ENCODE data around the gene ATG7. TPM values are rescaled to one million over a fixed set of nuclear protein-coding genes. Genes with fewer than 3 reads are reported as not detected.

Gene ATG7
- total and polyA plus RNA-seq, 4 donors: 7.4 to 53.8 (median 15.6) TPM

GRCh38 chr3:11566916-11567315 lies 294.7 kb downstream of the ATG7 start:
- H3K9me3 ChIP-seq (ENCODE audit: control insufficient read depth in 4 of 4, low read length in 3 of 4): no peaks in the 10 kb centered on the region
- H3K4me3 ChIP-seq (ENCODE audit: low read depth in 1 of 3, low read length in 3 of 3): no peak overlapping the region
- no peaks in the 10 kb centered on the region for H3K27me3 ChIP-seq (ENCODE audit: control insufficient read depth in 4 of 4, insufficient read depth in 4 of 4, low read length in 3 of 4)
- no peak overlapping the region for H3K9ac ChIP-seq (ENCODE audit: low read depth in 1 of 2, low read length in 2 of 2)
- DNase-seq (ENCODE audit: low spot score): no peak
- H3K4me1 ChIP-seq (ENCODE audit: control insufficient read depth in 4 of 4, insufficient read depth in 4 of 4, low read length in 3 of 4): no peaks in the 10 kb centered on the region
- 94% methylated on average over 17 of the region's 17 CpGs for WGBS
- TF ChIP-seq YY1 (IDR thresholded peaks at IDR 0.05) (no peak), ATF3 (IDR thresholded peaks at IDR 0.05) (no peak), FOXA2 (IDR thresholded peaks at IDR 0.05) (no peak)
- TF ChIP-seq, protein P1, sequence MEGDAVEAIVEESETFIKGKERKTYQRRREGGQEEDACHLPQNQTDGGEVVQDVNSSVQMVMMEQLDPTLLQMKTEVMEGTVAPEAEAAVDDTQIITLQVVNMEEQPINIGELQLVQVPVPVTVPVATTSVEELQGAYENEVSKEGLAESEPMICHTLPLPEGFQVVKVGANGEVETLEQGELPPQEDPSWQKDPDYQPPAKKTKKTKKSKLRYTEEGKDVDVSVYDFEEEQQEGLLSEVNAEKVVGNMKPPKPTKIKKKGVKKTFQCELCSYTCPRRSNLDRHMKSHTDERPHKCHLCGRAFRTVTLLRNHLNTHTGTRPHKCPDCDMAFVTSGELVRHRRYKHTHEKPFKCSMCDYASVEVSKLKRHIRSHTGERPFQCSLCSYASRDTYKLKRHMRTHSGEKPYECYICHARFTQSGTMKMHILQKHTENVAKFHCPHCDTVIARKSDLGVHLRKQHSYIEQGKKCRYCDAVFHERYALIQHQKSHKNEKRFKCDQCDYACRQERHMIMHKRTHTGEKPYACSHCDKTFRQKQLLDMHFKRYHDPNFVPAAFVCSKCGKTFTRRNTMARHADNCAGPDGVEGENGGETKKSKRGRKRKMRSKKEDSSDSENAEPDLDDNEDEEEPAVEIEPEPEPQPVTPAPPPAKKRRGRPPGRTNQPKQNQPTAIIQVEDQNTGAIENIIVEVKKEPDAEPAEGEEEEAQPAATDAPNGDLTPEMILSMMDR (IDR thresholded peaks at IDR 0.05; ENCODE audit: low read depth, low read length, missing input control): no peak
- H3K36me3 ChIP-seq (ENCODE audit: control insufficient read depth in 4 of 4, insufficient read depth in 3 of 4, low read depth in 1 of 4, low read length in 3 of 4): peaks cover 0 to 18% (median 7%) of the 10 kb centered on the region in 4 donors
- no peak overlapping the region for H3K27ac ChIP-seq (ENCODE audit: low read depth in 1 of 2, low read length in 2 of 2)

- Histone ChIP-seq H3K4me1 (ENCODE audit: control insufficient read depth in 4 of 4, insufficient read depth in 4 of 4, low read length in 3 of 4) (no peaks in the 10 kb centered on the region), H3K27me3 (ENCODE audit: control insufficient read depth in 4 of 4, insufficient read depth in 4 of 4, low read length in 3 of 4) (no peaks in the 10 kb centered on the region), H3K4me3 (ENCODE audit: low read depth in 1 of 3, low read length in 3 of 3) (no peak overlapping the region), H3K9me3 (ENCODE audit: control insufficient read depth in 4 of 4, low read length in 3 of 4) (no peaks in the 10 kb centered on the region), H3K36me3 (ENCODE audit: control insufficient read depth in 4 of 4, insufficient read depth in 3 of 4, low read depth in 1 of 4, low read length in 3 of 4) (peaks cover 0 to 11% (median 7%) of the 10 kb centered on the region in 4 donors), H3K27ac (ENCODE audit: low read depth in 1 of 2, low read length in 2 of 2) (peak overlapping the region; percentile 70 to 82), H3K9ac (ENCODE audit: low read depth in 1 of 2, low read length in 2 of 2) (no peak overlapping the region)
- TF ChIP-seq, protein P2, sequence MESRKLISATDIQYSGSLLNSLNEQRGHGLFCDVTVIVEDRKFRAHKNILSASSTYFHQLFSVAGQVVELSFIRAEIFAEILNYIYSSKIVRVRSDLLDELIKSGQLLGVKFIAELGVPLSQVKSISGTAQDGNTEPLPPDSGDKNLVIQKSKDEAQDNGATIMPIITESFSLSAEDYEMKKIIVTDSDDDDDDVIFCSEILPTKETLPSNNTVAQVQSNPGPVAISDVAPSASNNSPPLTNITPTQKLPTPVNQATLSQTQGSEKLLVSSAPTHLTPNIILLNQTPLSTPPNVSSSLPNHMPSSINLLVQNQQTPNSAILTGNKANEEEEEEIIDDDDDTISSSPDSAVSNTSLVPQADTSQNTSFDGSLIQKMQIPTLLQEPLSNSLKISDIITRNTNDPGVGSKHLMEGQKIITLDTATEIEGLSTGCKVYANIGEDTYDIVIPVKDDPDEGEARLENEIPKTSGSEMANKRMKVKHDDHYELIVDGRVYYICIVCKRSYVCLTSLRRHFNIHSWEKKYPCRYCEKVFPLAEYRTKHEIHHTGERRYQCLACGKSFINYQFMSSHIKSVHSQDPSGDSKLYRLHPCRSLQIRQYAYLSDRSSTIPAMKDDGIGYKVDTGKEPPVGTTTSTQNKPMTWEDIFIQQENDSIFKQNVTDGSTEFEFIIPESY (IDR thresholded peaks at IDR 0.05): no peak
- TF ChIP-seq ATF3 (IDR thresholded peaks at IDR 0.05) (no peak), RAD21 (IDR thresholded peaks at IDR 0.05) (no peak), MAX (IDR thresholded peaks at IDR 0.05) (no peak), FOXA1 (IDR thresholded peaks at IDR 0.05) (no peak), JUND (IDR thresholded peaks at IDR 0.05) (no peak), HNF4A (conservative IDR thresholded peaks at IDR 0.05) (no peak), FOXA2 (IDR thresholded peaks at IDR 0.05) (no peak), TAF1 (conservative IDR thresholded peaks at IDR 0.05) (no peak)
- no peak for DNase-seq (ENCODE audit: low spot score)
- WGBS: 92% methylated on average over 27 of the region's 27 CpGs
Measured at GRCh38 chr3:11567516-11568467, 295.6 kb downstream of the ATG7 start.
